ENCODE results near the gene FRMPD2.
"Not testable (repeated sequence)": the region's sequence is repeated elsewhere in the genome, so short reads cannot be mapped to it uniquely, and the experiment has no call there.

FRMPD2 gene

GRCh38 chr10:48199580-48200377 lies 74.7 kb downstream of the FRMPD2 start:
- no peak for DNase-seq

DNA sequence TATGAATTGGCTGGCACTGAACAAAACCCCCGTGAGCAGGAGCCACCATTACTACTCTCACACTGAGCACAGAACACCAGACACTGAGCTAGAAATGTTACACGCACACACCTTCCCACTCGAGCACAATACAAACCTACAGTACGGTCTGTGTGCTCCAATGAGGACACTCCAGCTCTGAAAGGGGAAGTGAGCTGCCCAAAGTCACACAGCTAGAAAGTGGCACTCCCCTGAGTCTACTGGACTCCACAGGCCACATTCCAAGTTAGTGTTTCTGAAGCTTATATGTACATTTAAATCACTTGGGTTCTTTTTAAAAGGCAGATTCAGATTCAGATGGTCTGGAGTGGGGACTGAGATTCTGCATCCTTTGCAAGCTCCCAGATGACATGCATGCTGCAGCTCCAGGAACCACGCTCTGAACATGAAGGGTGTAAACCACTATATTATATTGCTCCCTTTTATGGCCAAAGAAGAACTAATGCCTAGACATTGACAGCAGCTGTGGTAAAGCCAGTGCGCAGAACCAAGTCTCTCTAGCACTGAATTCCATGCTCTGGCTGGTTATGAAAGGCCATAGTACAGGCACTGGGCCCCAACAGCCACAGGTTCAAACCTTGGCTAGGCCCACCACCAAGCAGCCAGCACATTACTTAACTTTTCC lies 77.1 kb downstream of the FRMPD2 start:
- no peak for DNase-seq

DNA sequence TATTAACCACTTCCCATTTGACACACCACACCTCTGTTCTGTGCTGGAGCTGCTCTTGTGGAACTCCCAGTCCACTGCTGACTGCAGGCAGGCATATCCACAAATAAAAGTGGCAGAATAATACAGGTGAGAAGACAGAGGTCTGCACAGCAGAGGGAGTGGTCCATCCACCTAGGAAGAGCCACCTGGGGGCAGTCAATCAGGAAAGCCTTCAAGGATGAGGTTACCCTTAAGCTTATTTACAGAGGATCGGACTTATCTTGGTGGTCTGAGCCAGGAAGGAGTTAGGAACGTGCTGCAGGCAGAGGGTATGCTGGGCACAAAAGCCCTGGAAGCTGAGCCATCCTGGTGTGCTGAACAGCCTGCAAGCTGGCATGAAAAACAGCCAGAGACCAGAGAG lies 78.7 kb downstream of the FRMPD2 start:
- DNase-seq, result no peak

- DNase-seq, result no peak
These were observed 79.7 kb downstream of the FRMPD2 start for GRCh38 chr10:48194830-48195229.

DNA sequence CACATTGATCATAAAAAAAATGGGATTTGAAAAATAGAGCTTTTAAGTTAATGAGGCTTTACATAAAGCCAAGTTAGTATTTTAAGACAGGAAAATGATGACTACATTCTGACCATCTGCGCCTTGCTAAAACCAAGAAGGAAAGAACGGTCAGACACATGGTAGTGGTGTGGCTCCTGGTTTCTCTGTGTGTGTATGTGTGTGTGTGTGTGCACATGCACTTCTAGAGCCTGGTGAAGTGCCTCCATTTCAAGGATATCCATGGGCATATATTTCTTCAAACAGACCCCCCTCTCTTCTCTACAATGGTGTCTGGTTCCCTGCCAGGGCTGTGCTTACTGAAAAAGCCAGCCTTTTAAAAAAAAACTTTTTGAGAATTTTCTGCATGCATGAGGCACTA lies 80.9 kb downstream of the FRMPD2 start:
- no peak for DNase-seq

DNA sequence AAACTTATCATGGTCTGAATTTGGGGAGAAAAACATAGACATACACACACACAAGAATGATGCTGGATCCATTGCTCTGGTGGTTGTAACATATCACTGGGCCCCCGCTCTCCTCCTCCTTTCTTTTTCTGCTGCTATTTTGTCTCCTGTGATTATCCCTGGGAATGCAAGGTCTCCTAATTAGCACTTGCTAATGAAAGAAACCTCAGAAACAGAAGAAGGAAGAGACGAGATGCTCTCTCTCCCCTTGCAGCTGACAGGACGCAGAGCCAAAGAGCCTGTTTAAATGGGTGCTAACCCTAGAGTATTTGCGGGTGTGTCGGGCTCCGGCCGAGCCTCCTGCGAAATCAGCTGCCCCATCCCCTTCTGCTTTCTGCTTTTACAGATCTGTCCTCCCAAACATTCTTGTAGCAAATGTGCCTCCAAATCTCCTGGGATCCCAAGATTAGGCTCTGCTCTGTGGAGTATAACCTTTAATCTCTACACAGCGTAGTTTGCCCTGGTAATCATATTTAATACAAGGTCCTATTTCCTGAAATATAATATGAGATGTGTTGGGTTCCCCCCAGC lies 81.5 kb downstream of the FRMPD2 start:
- DNase-seq, result no peak

DNA sequence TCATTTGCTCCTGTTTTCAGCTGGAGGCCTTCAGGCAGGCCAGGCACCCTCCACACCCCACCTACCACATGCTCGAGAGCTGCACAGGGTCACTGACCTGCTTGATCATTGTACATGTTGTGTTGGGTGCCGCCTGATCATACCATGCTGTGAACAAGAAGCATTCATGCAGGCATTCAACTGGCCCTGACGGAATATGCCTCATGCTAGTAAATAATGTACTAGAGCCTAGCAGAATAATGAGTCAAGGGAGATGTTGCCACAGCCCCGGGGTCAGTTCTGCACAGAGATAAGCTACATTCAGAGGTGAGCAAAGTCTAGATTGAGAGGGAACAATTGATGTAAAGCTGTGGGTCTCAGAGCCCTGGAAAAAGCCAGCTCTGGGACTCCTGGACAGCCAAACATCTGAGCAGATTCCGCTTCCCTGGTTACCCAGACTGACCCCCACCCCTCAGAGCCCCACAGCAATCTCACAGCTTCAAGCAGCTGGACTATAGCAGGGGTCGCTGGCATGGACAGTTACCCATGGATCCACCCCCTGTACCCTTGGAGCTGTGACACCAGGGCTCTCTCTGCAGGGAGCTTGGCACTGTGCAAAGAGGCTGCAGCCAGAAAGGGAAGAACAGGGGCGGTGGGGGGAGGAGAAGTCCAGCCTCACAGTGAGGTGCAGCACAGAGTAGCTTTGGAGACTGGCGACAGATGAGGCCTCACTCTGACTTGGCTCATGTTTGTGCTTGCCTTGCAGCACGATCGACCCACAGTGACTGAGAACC lies 86.6 kb downstream of the FRMPD2 start:
- no peak for DNase-seq

- DNase-seq, result no peak
These were observed 87.4 kb downstream of the FRMPD2 start for GRCh38 chr10:48187126-48187525.

DNA sequence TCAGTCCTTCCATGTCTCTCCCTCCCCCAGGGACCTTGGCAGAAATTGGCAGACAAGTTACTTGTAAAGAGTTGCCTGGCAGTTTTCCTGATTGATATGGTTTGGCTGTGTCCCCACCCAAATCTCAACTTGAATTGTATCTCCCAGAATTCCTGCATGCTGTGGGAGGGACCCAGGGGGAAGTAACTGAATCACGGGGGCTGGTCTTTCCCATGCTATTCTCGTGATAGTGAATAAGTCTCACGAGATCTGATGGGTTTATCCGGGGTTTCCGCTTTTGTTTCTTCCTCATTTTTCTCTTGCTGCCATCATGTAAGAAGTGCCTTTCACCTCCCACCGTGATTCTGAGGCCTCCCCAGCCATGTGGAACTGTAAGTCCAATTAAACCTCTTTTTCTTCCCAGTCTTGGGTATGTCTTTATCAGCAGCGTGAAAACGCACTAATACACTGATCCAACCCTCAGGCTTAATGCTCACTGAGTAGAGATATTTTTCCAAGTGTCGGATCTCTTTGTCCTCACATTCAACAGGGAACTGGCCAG lies 88.2 kb downstream of the FRMPD2 start:
- not testable (repeated sequence) for DNase-seq

- no peak for DNase-seq
These were observed 90.3 kb downstream of the FRMPD2 start for GRCh38 chr10:48184224-48184623.

- not testable (repeated sequence) for DNase-seq
These were observed 101.8 kb downstream of the FRMPD2 start for GRCh38 chr10:48172715-48173114.

DNA sequence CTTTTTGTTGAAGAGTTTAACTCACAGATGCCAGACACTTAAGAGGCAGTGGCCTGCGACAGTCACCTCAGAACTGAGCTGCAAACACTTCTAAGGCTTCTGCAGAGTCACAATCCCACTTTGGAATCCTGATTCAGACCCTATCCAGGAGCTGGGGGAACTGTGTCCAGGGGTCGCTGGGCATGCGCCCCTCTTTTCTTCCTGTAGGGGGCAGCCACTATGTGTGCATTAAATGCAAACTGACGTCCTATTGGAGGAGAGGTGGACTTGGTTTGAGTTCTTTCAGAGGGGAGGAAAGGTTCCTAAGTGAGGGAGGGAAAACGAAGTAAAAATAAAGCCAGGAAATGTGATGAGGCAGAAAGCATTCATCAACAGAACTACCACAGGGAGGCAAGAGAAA lies 113.8 kb downstream of the FRMPD2 start:
- not testable (repeated sequence) for DNase-seq

DNA sequence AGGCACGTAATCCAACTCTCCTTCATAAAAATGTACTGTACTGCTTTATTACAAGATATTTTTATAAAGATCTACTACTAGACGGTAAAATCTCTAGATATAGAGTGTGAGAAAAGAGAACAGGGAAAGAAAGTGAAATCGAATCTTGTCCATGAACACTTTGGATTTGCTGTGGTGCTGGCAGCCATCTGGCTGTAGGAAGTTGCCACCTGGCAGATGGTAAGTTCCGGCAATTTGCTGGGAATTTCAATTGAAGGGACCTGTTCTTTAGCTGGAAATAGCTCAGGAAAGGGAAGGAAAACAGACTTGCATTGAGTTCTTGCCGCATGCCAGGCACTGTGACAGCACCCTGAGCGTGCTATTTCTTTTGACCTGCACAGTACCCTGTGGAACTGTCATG lies 114.3 kb downstream of the FRMPD2 start:
- not testable (repeated sequence) for DNase-seq

DNA sequence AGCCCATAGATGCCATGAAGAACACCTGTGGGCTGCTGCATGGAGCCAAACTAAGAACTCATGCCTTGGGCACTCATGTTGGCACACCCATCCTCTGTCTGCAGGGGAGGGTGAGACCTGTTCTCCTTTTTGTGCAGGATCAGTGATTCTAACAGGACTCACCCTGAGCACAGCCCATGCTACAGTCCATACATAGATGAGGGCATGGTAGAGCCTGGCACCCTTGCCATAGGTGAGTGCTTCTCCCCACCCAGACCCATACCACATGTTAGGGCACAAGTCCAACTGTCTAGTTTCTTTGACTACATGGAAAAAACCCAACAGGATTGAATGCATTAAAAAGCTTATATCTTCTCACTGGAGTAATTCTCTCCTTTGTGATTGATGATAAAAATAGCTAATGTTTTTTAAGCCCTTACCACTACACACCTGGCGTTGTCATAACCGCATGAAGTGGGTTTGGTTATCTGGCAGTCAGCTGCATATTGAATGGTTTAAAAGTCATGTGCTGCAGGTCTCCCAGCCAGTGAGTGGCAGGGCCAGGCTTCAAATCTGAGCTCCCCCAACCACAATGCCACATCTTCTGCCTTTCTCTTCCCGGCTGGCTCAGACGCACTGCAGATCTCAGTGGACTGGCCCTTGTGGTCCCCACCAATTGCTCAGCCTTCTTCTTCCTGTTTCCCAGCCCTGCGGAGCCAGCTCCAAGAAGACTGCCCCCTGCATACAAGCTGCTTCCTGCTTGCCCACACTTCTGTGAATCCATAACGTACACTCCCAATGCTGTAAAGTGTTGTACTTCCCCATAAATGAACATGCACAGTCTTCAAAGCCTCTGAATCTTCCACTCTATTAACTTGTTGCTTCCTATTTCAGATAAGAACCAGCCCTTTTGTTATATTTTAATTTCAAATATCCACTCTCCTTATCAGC lies 120.0 kb downstream of the FRMPD2 start:
- DNase-seq, result not testable (repeated sequence)

DNA sequence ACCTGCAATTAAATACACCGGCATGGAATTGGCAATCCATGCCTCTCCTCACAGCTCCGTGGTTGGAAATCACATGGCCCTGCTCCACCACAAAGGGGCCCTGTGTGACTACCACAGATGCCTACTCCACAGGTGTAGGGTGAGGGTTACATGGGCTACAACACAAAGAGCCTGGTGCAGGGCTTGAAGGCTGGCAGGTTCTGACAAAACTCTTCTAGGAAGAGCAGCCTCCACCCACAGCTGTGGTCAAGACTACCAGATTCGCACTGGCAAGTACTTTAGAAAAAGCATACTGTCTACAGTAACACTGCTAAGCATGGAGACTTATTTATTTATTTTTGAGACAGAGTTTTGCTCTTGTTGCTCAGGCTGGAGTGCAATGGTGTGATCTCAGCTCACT lies 126.9 kb downstream of the FRMPD2 start:
- DNase-seq, result not testable (repeated sequence)

DNA sequence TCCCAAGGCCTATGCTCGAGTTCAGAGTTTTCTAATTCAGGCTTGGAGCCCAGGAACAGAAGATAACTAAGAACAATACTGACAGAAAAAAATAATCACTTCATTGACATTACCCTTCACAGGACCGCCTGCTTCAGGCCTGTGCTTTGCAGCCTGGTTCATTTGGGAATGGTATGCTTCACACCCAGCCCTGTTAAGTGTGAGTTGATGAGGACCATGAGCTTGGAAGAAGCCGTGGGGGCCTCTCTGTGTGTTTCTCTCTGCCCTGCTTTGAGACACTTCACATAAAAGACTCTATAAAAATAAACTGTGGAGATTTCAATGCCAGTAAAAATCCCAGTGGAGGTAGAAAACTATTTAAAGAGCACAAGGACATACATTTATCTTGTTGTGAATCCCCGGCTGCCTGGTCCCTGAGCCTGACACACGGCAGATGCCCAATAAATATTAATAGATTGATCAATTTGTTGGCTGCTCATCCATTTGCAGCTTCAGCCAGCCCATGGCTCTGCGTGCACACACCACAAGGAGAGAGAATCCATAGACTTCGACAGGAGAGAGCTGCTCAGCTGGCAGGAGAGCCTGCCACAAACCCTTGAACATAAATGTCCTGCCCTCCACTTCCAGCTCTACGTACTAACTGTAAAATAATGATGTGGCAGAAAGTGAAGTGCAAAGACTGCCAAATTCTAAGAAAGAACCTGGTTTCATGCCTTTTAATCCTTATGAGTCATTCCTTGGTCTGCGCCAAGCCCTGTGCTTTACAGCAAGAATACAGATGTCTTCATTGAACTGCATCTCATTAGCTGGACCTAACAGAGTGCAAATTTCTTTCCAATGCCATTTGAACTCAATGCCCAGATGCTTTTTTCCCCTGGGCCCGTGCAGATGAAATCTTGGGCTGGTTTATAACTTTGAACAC lies 130.5 kb downstream of the FRMPD2 start:
- not testable (repeated sequence) for DNase-seq

GRCh38 chr10:48140949-48141348 lies 133.5 kb downstream of the FRMPD2 start:
- not testable (repeated sequence) for DNase-seq

- not testable (repeated sequence) for DNase-seq
These were observed 134.3 kb downstream of the FRMPD2 start for GRCh38 chr10:48139953-48140850.

- DNase-seq, result not testable (repeated sequence)
These were observed 145.5 kb downstream of the FRMPD2 start for GRCh38 chr10:48128954-48129353.

- DNase-seq, result not testable (repeated sequence)
These were observed 148.2 kb downstream of the FRMPD2 start for GRCh38 chr10:48126251-48126650.

Measured in stimulated activated CD4-positive, alpha-beta T cell treated with anti-CD3 and anti-CD28 coated beads, Interleukin-4, amount 100 ng/mL, for 1 hour (primary cell).